LNCAP (cell line): ENCODE results near the gene KCNQ2.

Experiments
- TF ChIP-seq, protein P1 (sequence below): fragments of 450-650 bp; IDR thresholded peaks from 2 replicates; pipeline ENCODE4 v1.5.1; 2017; ENCODE audit warnings: mild to moderate bottlenecking

KCNQ2 gene

DNA sequence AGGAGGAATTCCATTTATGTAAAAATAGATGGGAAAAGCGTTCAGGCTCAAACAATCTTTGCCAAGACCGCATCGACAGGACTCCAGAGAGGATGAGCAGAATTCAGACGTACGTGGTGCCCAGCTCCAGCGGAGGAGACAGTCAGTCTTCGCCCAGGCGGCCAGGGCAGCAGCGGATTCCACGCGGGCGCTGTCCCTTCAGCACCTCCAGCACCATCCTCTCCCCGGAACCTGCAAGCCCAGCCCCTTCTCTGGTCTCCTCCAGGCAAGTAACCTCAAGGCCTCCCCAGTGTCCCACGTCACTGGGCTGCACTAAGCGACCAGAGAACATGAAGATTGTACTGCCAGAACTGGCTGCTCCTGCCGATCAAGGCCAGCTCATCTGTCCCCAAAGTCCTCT, 2.8 kb upstream of the KCNQ2 start:
- TF ChIP-seq, protein P1, sequence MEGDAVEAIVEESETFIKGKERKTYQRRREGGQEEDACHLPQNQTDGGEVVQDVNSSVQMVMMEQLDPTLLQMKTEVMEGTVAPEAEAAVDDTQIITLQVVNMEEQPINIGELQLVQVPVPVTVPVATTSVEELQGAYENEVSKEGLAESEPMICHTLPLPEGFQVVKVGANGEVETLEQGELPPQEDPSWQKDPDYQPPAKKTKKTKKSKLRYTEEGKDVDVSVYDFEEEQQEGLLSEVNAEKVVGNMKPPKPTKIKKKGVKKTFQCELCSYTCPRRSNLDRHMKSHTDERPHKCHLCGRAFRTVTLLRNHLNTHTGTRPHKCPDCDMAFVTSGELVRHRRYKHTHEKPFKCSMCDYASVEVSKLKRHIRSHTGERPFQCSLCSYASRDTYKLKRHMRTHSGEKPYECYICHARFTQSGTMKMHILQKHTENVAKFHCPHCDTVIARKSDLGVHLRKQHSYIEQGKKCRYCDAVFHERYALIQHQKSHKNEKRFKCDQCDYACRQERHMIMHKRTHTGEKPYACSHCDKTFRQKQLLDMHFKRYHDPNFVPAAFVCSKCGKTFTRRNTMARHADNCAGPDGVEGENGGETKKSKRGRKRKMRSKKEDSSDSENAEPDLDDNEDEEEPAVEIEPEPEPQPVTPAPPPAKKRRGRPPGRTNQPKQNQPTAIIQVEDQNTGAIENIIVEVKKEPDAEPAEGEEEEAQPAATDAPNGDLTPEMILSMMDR, result no peak

DNA sequence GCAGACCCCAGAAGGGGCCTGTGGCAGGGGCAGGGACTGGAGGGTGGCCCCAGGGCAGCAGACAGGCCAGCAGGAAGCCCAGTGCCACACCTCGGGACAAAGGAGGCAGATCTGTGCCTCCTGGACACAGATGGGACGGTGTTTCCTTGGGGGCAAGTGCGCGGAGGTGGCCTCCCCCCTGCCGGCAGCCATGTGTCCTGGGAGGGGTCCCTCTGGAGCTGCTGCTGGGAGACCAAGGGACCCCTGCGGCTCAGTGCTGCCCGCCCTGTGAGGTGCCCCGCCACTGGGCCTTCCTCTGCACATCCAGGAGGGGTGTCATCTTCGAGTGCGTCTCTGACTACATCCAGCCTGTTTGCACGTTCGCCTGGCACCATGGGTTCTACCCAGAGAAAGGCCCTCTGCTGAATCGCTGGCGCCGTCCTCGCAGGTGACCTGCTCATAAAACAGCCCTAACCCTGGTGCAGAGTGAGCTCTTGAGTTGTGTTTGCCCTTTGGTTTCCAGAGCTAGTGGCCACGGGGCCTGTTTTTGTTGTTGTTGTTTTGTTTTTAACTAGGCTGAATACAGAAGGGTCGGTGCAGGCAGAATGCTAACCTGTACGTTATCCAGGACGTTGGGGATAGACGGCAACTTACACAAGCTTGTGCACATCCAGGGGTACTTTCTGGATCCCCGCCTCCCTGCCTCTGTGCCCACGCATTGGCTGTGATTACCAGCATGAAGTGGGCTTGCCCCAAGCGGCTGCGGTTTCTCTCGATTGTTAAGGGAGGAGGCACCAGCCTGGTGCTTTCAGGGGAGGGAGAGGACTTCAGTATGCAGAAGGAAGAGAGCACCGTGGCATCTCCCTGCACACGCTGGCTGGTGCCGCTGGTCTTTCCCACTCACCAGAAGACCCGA, 1.3 kb upstream of the KCNQ2 start:
- TF ChIP-seq, protein P1, result no peak

DNA sequence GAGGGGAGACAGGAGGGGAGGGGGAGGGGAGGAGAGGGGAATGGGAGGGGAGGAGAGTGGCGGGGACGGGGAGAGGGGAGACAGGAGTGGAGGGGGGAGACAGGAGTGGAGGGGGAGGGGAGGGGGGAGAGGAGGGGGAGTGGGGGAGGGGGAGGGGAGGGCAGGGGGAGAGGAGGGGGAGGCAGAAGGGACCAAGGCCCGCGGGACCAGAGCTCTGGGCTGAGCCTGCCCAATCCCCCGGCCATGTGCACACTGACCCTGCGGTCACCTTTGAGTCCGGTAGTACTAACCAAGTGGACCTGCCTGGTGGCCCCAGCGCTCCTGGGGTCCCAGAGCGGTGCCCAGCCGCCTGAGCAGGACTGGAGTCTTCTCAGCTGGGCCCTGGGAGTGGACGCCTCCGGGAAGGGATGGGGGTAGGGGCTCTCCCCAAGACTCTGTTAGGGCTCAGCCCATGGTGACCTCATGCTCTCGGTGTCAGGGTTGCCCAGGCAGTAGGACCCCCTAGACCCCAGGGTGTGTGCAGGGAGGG, 471 bp upstream of the KCNQ2 start:
- TF ChIP-seq, protein P1, result no peak

DNA sequence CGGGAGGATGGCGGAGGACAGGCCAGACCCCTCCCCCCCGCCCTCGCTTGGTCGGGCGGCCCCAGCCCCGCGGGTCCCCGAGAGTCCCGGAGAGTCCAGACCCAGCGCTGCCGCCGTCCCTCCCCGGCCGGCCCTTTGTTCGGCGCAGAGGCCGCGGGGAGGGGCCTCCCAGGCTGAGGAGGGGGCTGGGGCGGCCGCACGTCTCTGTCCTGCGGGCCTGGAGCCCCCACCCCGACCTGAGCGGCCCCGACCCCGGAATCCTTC, 806 bp downstream of the KCNQ2 start:
- TF ChIP-seq, protein P1, result no peak

DNA sequence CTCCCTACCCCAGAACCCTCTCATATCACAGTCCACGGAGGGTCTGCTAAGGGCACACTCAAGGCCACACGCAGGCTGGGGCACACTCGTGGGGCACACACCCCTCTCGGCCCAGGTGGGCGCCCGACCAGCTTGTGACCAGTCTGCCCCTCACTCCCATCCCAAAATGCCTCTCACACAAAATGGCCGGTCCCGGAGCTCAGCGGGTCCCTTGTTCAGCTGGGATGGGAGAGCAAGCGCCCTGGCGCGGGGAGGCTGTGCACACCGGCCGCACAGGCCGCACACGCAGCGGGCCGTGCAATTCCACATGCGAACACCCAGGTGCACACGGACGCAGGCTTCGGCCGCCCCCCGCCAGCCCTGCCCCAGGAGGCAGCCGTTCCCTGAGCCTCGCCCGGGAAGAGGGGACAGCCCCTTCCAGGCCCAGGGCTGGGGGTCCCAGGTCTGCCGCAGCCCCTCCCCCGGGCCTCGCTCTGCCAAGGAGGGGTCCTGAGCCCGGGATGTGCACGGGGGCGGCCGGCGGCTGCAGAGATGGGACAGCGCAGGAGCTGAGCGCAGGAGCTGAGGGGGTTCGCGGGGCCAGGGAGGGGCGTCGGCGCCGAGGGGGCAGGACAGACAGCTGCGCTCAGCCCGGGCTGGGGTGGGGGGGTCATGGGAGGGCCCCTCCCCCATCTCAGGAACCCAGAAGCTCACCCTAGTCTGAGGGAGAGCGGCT, 1.3 kb downstream of the KCNQ2 start:
- TF ChIP-seq, protein P1, result no peak

DNA sequence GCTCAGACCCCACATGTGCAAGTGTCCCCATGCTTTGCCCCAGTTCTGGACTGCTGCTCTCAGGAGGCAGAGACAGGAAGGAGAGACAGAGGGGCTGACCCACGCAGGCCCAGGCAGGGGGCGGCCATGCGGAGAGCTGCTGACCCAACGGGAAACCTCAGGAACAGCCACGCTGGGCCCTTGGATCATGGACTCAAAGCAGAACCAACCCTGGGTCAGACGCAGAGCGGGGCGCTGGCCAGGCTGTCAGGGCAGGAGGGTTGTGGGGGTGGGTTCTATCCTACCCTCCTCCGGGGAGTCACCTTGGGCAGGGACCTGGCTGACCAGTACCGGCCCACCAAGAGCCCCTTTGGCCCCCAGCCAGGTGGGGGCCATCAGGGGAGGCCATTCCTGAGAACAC, 2.0 kb downstream of the KCNQ2 start:
- TF ChIP-seq, protein P1, result no peak

DNA sequence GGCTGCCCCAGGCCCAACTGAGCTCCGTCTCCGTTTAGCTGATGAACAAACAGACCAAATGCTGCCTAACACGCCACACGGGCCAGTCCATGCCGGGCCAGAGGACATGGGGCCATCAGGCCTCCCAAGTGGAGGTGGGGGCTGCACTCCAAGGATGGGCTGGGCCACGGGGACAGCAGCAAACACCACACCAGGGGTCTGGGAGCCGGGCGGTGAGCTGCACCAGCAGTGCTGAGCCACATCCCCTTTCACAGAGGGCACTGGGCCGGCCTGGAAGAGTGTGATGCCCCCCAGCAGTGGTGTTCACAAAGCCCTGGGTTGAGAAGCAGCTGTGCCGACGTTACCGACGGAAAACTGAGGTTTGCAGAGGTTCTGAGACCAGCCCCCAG, 2.7 kb downstream of the KCNQ2 start:
- TF ChIP-seq, protein P1, result no peak
